ENCODE data around the gene PAK5.

PAK5 gene

GRCh38 chr20:9499126-9499899 is 339.6 kb downstream of the PAK5 start:
- TF ChIP-seq CTCF (IDR thresholded peaks at IDR 0.05; ENCODE audit: low read depth, low read length) = no peak
- DNase-seq (ENCODE audit: extremely low read depth, low read depth) = no peak

DNA sequence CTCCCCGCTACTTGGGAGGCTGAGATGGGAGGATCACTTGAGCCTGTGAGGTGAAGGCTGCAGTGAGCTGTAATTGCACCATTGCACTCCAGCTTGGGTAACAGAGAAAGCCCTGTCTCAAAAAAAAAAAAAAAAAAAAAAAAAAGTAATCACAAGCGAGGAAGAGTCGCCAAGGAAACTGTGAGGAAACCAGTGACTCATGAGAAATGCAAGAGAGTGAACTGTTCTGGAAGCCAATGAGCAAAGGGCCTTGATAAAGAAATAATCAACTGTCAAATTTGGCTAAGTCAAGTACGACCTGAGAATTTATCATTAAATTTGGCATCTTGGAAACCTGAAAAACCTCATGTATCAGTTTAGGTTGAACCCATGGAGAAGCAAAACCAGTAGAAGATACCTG is 340.6 kb downstream of the PAK5 start:
- TF ChIP-seq CTCF (IDR thresholded peaks at IDR 0.05; ENCODE audit: low read depth, low read length) = no peak
- no peak for DNase-seq (ENCODE audit: extremely low read depth, low read depth)

GRCh38 chr20:9496155-9496554 is 342.7 kb downstream of the PAK5 start:
- TF ChIP-seq CTCF (IDR thresholded peaks at IDR 0.05; ENCODE audit: low read depth, low read length) = no peak
- DNase-seq (ENCODE audit: extremely low read depth, low read depth) = no peak

GRCh38 chr20:9495701-9496100 is 343.2 kb downstream of the PAK5 start:
- TF ChIP-seq CTCF (IDR thresholded peaks at IDR 0.05; ENCODE audit: low read depth, low read length) = no peak
- no peak for DNase-seq (ENCODE audit: extremely low read depth, low read depth)

DNA sequence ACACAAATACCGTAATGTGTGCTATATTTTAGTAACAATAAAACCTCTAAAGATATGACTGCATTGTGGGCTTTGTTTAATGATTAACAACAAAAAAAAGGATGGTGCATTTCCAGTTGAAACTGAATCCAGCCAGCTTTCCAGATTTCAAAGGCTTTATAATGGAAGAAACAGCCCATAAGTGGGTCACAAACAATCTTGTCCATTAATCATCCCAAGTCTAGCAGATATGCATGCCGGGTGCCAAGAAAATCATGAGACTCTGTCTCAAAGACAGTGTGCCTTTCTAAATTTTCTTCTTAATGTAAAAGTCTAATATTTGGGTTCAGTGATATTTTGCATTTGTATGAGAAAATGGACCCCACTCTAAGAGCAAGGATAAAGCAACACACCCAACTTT is 345.1 kb downstream of the PAK5 start:
- no peak for TF ChIP-seq CTCF (IDR thresholded peaks at IDR 0.05; ENCODE audit: low read depth, low read length)
- DNase-seq (ENCODE audit: extremely low read depth, low read depth) = no peak

DNA sequence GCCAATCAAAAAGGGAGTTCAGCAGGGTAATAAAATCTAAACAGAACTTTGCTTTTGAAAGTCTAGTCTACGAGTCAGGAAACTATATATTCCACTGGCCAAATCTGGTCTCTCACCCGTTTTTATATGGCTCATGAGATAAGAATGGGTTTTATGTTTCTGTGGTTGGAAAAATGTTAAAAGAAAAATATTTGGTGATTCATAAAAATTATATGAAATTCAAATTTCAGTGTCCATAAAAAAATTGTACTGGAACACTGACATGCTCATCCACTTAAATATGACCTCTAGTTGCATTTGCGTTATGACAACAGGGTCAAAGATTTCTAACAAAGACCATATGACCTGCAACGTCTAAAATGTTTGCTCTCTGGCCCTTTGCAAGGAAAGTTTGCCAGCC is 346.8 kb downstream of the PAK5 start:
- no peak for DNase-seq (ENCODE audit: extremely low read depth, low read depth)
- TF ChIP-seq CTCF (IDR thresholded peaks at IDR 0.05; ENCODE audit: low read depth, low read length) = no peak

GRCh38 chr20:9491324-9491723 is 347.6 kb downstream of the PAK5 start:
- no peak for DNase-seq (ENCODE audit: extremely low read depth, low read depth)

More at GRCh38 chr20:9491324-9491723, 347.6 kb downstream of the PAK5 start:
- TF ChIP-seq CTCF (IDR thresholded peaks at IDR 0.05; ENCODE audit: low read depth, low read length) = no peak

All from AG09319 (cell line).